Keratinocyte (primary cell): ENCODE measurements around the gene SIDT1. TPM values are rescaled to one million over a fixed set of nuclear protein-coding genes. Genes with fewer than 3 reads are reported as not detected.

ENCODE experiments used
- DNase-seq: peaks from one replicate; pipeline ENCODE4 v3.0.0-alpha.2; 2011; ENCODE audit warnings: low read depth, missing footprints, low spot score
- FAIRE-seq: peaks from 2 replicates; lab custom pipeline; 2011; peaks lifted over from hg19 to GRCh38; lab: Jason Lieb, UNC
- H2AFZ ChIP-seq: 2 replicates; pipeline ENCODE4 v1.6.0; 2012; ENCODE audit warnings: low read length, control low read depth, inconsistent platforms; ENCODE audit not compliant: control insufficient read depth
- H3K27ac ChIP-seq: 2 replicates; pipeline ENCODE4 v1.5.1; 2011; ENCODE audit warnings: low read length; ENCODE audit not compliant: control insufficient read depth, insufficient read depth
- H3K27me3 ChIP-seq: 3 replicates; pipeline ENCODE4 v1.6.0; 2011; ENCODE audit warnings: low read length; ENCODE audit not compliant: control insufficient read depth, insufficient read depth; ENCODE audit errors: extremely low read depth
- H3K36me3 ChIP-seq, 2 experiments: 2 replicates in 1 of 2; 3 replicates in 1 of 2; pipeline ENCODE4 v1.5.1; 2011; ENCODE audit warnings: low read length in 2 of 2, mild to moderate bottlenecking in 1 of 2; ENCODE audit not compliant: control insufficient read depth in 2 of 2, insufficient read depth in 2 of 2; ENCODE audit errors: extremely low read depth in 1 of 2
- H3K4me1 ChIP-seq: 3 replicates; pipeline ENCODE4 v1.5.1; 2011; ENCODE audit warnings: low read length; ENCODE audit not compliant: control insufficient read depth, insufficient read depth; ENCODE audit errors: extremely low read depth
- H3K4me2 ChIP-seq: 3 replicates; pipeline ENCODE4 v1.6.0; 2011; ENCODE audit warnings: low read depth, low read length; ENCODE audit not compliant: control insufficient read depth, insufficient read depth; ENCODE audit errors: extremely low read depth
- H3K4me3 ChIP-seq, 3 experiments: fragments of 200-600 bp in 1 of 3; sonication (generic) in 1 of 3; 2 replicates in 2 of 3; 3 replicates in 1 of 3; pipeline ENCODE4 v1.5.1; 2011 to 2016; ENCODE audit warnings: low read length in 3 of 3, mild to moderate bottlenecking in 3 of 3, control low read depth in 2 of 3, inconsistent platforms in 1 of 3, low read depth in 1 of 3, mixed read lengths in 1 of 3, mixed run types in 1 of 3, moderate library complexity in 1 of 3; ENCODE audit not compliant: control insufficient read depth in 2 of 3, insufficient read depth in 2 of 3; ENCODE audit errors: extremely low read depth in 1 of 3
- H3K79me2 ChIP-seq: 2 replicates; pipeline ENCODE4 v1.6.0; 2012; ENCODE audit warnings: low read length; ENCODE audit not compliant: control insufficient read depth, insufficient read depth
- H3K9ac ChIP-seq: 3 replicates; pipeline ENCODE4 v1.6.0; 2011; ENCODE audit warnings: low read length; ENCODE audit not compliant: control insufficient read depth, insufficient read depth; ENCODE audit errors: extremely low read depth
- H3K9me1 ChIP-seq: 3 replicates; pipeline ENCODE4 v1.6.0; 2011; ENCODE audit warnings: low read length; ENCODE audit not compliant: control insufficient read depth, insufficient read depth; ENCODE audit errors: extremely low read depth
- H3K9me3 ChIP-seq: 2 replicates; pipeline ENCODE4 v1.5.1; 2012; ENCODE audit warnings: low read depth, low read length; ENCODE audit not compliant: control insufficient read depth
- H4K20me1 ChIP-seq: 3 replicates; pipeline ENCODE4 v1.6.0; 2011; ENCODE audit warnings: low read length; ENCODE audit not compliant: control insufficient read depth, insufficient read depth; ENCODE audit errors: extremely low read depth
- EZH2 ChIP-seq: IDR thresholded peaks from one replicate; pipeline ENCODE4 v1.6.1; 2012; ENCODE audit warnings: inconsistent platforms, mild to moderate bottlenecking, low read length, moderate library complexity
- dilution Hi-C: fragments of 300-500 bp; cut with MboI; formaldehyde crosslinking; loops from one replicate; pipeline ENCODE4 v1.7.0; 2020; ENCODE audit warnings: low sequenced_read_pairs; ENCODE audit not compliant: extremely low pct_ligation_motif_present
- polyA plus RNA-seq, 5 experiments: library from polyadenylated mRNA; depleted of rRNA in 3 of 5; stranded (reverse) in 3 of 5; stranded (forward) in 1 of 5; unstranded in 1 of 5; fragments of >200 nt; gene quantifications; 1 replicate in 1 of 5; 2 replicates in 3 of 5; 3 replicates in 1 of 5; pipeline versions ENCODE4 v1.2.1 to v1.2.3, GENCODE V29; 2011 to 2012; ENCODE audit warnings: missing spikeins in 2 of 5, low read depth in 1 of 5, low replicate concordance in 1 of 5
- small RNA-seq, 3 experiments: library from RNA; depleted of rRNA; stranded (forward); fragments of <200 nt; gene quantifications; one replicate each; pipeline ENCODE3, GENCODE V24; 2012; ENCODE audit warnings: low read depth in 3 of 3, low replicate concordance in 1 of 3; ENCODE audit not compliant: insufficient read length in 3 of 3
- TF ChIP-seq, protein P1 (sequence below), 3 experiments: IDR thresholded peaks in 1 of 3; conservative IDR thresholded peaks in 1 of 3; optimal IDR thresholded peaks in 1 of 3; 2 replicates in 2 of 3; 3 replicates in 1 of 3; pipeline versions ENCODE3 to v1.5.1; 2011; ENCODE audit warnings: low read length in 3 of 3, mild to moderate bottlenecking in 3 of 3, moderate library complexity in 2 of 3, control low read depth in 1 of 3, inconsistent platforms in 1 of 3; ENCODE audit not compliant: insufficient read depth in 2 of 3; ENCODE audit errors: extremely low read depth in 1 of 3

Gene SIDT1
- polyA plus RNA-seq, 1 donor (not counting 4 experiments of a cell fraction or from before 2014, with no cell fraction given): 0.12 TPM

DNA sequence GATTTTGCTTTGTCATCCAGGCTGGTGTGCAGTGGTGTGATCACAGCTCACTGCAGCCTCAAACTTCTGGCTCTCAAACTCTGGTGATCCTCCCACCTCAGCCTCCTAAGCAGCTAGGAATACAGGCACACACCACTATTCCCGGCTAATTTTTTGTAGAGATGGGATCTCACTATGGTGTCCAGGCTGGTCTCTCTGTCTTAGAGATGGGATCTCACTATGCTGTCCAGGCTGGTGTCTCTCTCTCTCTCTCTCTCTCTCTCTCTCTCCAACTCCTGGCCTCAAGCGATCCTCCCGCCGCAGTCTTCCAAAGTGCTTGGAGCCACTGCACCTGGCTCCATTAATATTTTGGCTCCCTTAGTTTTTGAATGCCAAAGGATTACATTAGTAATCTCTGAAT lies 146.4 kb downstream of the SIDT1 start:
- H3K9me1 ChIP-seq: no peaks in the 10 kb centered on the region
- H3K36me3 ChIP-seq: peaks cover 0 to 3% of the 10 kb centered on the region in 2 experiments
- H3K4me2 ChIP-seq: no peak overlapping the region
- H3K79me2 ChIP-seq: no peaks in the 10 kb centered on the region
- H2AFZ ChIP-seq: no peak overlapping the region
- H3K27me3 ChIP-seq: no peaks in the 10 kb centered on the region
- FAIRE-seq: no peak
- H3K27ac ChIP-seq: no peak overlapping the region
- TF ChIP-seq EZH2: no peak
- TF ChIP-seq, protein P1, sequence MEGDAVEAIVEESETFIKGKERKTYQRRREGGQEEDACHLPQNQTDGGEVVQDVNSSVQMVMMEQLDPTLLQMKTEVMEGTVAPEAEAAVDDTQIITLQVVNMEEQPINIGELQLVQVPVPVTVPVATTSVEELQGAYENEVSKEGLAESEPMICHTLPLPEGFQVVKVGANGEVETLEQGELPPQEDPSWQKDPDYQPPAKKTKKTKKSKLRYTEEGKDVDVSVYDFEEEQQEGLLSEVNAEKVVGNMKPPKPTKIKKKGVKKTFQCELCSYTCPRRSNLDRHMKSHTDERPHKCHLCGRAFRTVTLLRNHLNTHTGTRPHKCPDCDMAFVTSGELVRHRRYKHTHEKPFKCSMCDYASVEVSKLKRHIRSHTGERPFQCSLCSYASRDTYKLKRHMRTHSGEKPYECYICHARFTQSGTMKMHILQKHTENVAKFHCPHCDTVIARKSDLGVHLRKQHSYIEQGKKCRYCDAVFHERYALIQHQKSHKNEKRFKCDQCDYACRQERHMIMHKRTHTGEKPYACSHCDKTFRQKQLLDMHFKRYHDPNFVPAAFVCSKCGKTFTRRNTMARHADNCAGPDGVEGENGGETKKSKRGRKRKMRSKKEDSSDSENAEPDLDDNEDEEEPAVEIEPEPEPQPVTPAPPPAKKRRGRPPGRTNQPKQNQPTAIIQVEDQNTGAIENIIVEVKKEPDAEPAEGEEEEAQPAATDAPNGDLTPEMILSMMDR (optimal IDR thresholded peaks at IDR 0.05 in 1 of 3, IDR thresholded peaks at IDR 0.05 in 1 of 3, conservative IDR thresholded peaks at IDR 0.05 in 1 of 3; ENCODE audit: extremely low read depth in 1 of 3, insufficient read depth in 2 of 3, low read length in 3 of 3): no peak
- H4K20me1 ChIP-seq: no peaks in the 10 kb centered on the region
- DNase-seq: no peak
- dilution Hi-C loops: no loop called here
- no peak overlapping the region for H3K4me3 ChIP-seq
- H3K4me1 ChIP-seq: no peaks in the 10 kb centered on the region
- H3K9me3 ChIP-seq: no peaks in the 10 kb centered on the region
- no peak overlapping the region for H3K9ac ChIP-seq

Small RNA genes lying within 50 kb of the gene (small RNA-seq; reads per million reads assigned to genes)
- gene MIR4446: 0 reads per million in 3 experiments
- 0 to 0.67 (median 0) reads per million in 3 experiments for gene RN7SL767P

Other genes starting within 250 kb of the SIDT1 start
- 0.63 to 1.8 TPM (median 1.6 TPM) in 3 replicates for gene CFAP44, start 91.1 kb upstream of the SIDT1 start, polyA plus RNA-seq
- gene SPICE1, start 17.4 kb upstream of the SIDT1 start, polyA plus RNA-seq: 3.3 to 5.2 TPM (median 4.8 TPM) in 3 replicates
- 8.2 to 10.6 TPM (median 8.8 TPM) in 3 replicates for gene USF3, start 164.1 kb downstream of the SIDT1 start, polyA plus RNA-seq
- 64.3 to 128 TPM (median 125 TPM) in 3 replicates for gene NAA50, start 213.7 kb downstream of the SIDT1 start, polyA plus RNA-seq
- gene ATP6V1A, start 214.5 kb downstream of the SIDT1 start, polyA plus RNA-seq: 26.9 to 35.8 TPM (median 30.6 TPM) in 3 replicates